ENCODE measurements around the gene PITPNM3.

Gene PITPNM3

DNA sequence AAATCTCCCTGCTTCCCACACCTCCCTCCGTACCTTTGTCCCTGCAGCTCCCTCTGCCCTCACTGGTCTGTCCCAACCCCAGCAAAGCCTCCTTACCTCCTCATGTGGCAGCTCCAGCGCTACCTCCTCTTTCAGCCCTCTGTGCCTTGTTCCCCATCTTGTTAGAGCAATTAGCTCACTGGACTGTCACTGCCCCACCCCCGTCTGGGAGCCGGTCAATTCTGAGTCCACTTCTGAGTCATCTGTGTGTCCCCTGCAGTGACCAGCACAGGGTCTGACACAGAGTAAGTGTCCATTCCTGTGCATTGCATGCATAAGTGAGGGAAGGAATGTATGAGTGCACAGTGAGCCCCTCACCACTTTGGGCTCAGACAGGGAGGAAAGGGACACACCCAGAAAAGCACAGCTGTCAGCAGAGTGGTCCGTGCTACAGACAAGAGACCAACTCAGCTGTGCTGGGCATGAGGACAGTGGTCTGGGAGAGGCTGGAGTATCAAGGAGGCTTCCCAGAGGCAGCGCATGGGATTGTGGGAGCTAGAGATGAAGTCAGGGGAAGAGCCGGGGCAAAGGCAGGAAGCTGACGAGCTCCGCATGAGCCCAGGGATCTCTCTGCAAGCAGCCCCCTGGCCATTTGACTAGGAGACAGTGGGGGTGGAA is 45.9 kb downstream of the PITPNM3 start:
- H3K27ac Mint-ChIP-seq = no peak overlapping the region
- H3K9me3 Mint-ChIP-seq = no peaks in the 10 kb centered on the region
- H3K4me1 Mint-ChIP-seq (ENCODE audit: low read depth) = no peaks in the 10 kb centered on the region

DNA sequence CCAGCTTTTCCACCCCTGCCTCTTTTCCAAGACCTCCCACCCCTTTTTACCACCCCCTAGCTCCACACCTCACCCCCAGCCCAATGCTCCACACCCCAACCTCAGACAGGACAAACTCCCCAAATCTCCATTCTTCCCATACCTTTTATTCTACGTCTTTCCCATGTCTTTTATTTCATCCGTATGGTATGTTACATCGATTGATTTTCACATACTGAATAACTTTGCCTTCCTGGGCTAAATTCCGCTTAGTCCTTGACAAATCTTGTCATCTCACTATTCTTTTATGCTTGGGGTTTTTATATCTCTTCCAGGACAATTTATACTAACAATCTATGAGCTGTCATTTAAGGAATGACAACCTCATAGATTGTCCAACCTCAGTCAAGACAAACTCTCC is 46.4 kb downstream of the PITPNM3 start:
- Mint-ChIP-seq H3K36me3 (ENCODE audit: low read depth) (no peaks in the 10 kb centered on the region), H3K27ac (no peak overlapping the region), H3K4me1 (ENCODE audit: low read depth) (no peaks in the 10 kb centered on the region)

More for the DNA sequence above, 45.9 kb downstream of the PITPNM3 start:
- no peaks in the 10 kb centered on the region for H3K36me3 Mint-ChIP-seq (ENCODE audit: low read depth)
- no peak overlapping the region for H3K4me3 Mint-ChIP-seq
- H3K27me3 Mint-ChIP-seq (ENCODE audit: low read depth) = peaks cover 16% of the 10 kb centered on the region

DNA sequence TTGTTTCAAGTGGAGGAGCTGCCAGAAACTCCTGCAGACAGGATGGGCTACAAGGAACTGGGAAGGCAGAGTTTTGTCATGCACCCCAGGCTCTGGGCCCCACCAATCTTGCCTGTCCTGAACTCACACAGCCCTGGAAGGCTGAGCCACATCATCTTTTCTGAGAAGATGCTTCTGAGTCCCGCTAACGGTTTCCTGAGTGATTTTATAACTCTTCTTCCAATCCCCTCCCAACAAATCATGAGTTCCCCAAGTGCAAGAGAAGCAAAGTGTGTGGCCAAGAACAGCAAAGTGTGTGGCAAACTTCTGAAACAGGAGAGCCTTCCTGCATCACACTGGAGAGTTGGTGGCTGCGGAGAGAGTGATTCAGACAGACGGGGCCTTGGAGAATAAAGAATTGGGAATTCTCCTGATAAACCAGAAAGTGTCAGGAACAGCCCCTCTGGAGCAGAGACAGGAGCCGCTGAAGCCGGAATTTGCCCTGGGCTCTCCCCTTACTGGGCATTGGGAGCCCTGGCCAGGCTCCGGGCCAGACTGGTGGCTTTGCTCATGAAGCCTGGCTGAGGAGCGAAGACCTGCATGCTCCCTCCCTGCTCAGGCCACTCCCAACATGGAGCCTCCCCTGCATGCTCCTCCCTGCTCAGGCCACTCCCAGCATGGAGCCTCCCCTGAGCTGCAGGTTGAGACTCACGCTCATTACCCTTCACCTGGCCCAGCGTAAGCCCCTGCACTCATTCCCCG is 47.2 kb downstream of the PITPNM3 start:
- Mint-ChIP-seq H3K4me1 (ENCODE audit: low read depth) (no peaks in the 10 kb centered on the region), H3K9me3 (no peaks in the 10 kb centered on the region), H3K36me3 (ENCODE audit: low read depth) (no peaks in the 10 kb centered on the region), H3K4me3 (no peak overlapping the region), H3K27me3 (ENCODE audit: low read depth) (peaks cover 13% of the 10 kb centered on the region), H3K27ac (no peak overlapping the region)

More for the DNA sequence above, 46.4 kb downstream of the PITPNM3 start:
- no peaks in the 10 kb centered on the region for H3K9me3 Mint-ChIP-seq
- H3K27me3 Mint-ChIP-seq (ENCODE audit: low read depth) = peaks cover 16% of the 10 kb centered on the region
- H3K4me3 Mint-ChIP-seq = no peak overlapping the region

DNA sequence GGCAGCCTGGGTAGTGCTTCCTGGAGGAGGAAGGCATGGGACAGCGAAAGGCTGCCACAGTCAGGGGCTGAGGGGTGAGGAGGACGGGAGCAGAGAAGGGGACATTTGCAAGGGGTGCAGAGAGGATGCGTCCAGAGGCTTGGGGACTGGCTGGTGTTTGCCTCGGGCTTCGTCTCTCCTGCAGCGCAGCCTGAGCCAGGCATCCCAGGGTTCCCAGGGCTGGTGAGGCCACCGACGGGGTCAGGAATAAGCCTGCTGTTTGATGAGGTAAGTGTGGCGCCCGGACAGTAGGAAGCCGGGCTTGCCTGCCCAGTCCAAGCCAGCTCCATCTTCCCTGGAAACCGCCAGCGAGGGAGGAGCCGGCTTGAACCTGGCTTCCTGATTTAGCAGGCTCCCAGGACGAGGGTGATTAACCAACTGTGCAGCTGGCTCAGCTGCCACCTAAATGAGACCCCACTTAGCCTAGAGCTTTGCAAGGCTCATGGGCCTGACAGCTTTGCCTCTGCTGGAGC is 47.8 kb downstream of the PITPNM3 start:
- H3K27me3 Mint-ChIP-seq (ENCODE audit: low read depth) = peaks cover 11% of the 10 kb centered on the region
- H3K4me3 Mint-ChIP-seq = no peak overlapping the region
- no peaks in the 10 kb centered on the region for H3K4me1 Mint-ChIP-seq (ENCODE audit: low read depth)
- H3K27ac Mint-ChIP-seq = no peak overlapping the region
- no peaks in the 10 kb centered on the region for H3K36me3 Mint-ChIP-seq (ENCODE audit: low read depth)
- no peaks in the 10 kb centered on the region for H3K9me3 Mint-ChIP-seq

DNA sequence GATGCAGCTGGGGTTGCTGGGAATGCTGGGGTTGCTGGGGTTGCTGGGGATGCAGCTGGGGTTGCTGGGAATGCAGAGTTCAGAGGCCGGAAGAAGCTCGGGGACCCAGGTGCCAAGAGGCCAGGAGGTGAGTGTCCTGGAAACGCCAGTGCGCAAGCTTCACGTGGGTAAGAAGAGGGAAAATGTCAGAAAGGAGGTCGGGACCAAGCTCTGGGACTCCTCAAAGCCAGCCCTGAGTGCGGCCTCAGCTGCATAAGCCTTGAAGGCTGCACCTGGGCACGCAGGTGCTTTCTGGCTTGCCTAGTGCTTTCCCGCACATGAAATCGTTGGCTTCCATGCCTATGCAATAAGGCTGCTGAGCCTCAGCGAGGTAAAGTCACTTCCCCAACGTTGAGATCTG is 48.3 kb downstream of the PITPNM3 start:
- Mint-ChIP-seq H3K9me3 (no peaks in the 10 kb centered on the region), H3K36me3 (ENCODE audit: low read depth) (no peaks in the 10 kb centered on the region), H3K4me1 (ENCODE audit: low read depth) (no peaks in the 10 kb centered on the region), H3K27me3 (ENCODE audit: low read depth) (peaks cover 5% of the 10 kb centered on the region), H3K4me3 (no peak overlapping the region), H3K27ac (no peak overlapping the region)

DNA sequence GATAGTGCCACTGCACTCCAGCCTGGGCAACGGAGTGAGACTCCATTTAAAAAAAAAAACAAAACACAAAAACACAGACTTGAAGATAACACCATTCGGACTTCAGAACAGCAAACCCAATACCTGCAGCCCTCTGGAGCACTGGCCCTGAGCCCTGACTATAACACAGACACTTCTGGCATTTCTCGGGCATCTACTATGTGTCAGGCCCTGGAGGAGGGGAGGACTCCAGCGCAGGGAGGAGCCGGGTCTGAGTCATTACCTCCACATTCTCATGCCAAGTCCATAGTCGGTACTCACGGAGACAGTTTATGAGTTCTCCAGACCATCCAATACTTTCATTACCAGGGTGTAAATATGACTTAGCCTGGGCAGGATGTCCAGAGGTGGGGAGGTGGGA is 48.8 kb downstream of the PITPNM3 start:
- H3K9me3 Mint-ChIP-seq = no peaks in the 10 kb centered on the region
- no peak overlapping the region for H3K27ac Mint-ChIP-seq
- H3K36me3 Mint-ChIP-seq (ENCODE audit: low read depth) = no peaks in the 10 kb centered on the region
- peaks cover under 1% of the 10 kb centered on the region for H3K27me3 Mint-ChIP-seq (ENCODE audit: low read depth)
- H3K4me3 Mint-ChIP-seq = no peak overlapping the region
- no peaks in the 10 kb centered on the region for H3K4me1 Mint-ChIP-seq (ENCODE audit: low read depth)

DNA sequence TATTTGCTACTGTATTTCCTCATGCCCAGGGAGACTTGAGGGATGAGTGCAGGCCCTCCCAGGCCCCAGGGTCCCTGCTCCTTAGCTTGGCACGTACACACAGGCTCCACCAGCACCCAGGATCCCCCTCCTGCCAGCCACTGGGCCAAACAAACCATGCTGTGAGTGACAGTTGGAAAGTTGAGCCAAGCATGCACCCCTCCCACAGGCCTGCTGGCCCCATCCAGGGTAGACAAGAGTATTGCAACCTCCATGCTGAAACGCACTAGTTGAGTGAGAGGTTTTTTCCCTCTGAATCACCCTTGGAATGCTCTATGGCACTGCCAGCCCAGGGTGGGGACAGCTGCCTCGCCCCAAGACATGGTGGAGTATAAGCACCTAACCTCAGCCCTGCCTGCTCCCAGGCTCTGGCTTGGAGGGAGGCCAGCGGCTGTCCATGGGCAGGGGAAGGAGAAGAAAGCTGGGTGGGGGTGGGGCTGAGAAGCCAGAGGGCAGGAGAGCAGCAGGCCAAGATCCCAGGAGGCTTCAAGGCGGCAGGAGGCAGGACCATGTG is 49.6 kb downstream of the PITPNM3 start:
- Mint-ChIP-seq H3K36me3 (ENCODE audit: low read depth) (no peaks in the 10 kb centered on the region), H3K4me1 (ENCODE audit: low read depth) (no peaks in the 10 kb centered on the region), H3K9me3 (no peaks in the 10 kb centered on the region), H3K27me3 (ENCODE audit: low read depth) (no peaks in the 10 kb centered on the region), H3K27ac (no peak overlapping the region), H3K4me3 (no peak overlapping the region)

DNA sequence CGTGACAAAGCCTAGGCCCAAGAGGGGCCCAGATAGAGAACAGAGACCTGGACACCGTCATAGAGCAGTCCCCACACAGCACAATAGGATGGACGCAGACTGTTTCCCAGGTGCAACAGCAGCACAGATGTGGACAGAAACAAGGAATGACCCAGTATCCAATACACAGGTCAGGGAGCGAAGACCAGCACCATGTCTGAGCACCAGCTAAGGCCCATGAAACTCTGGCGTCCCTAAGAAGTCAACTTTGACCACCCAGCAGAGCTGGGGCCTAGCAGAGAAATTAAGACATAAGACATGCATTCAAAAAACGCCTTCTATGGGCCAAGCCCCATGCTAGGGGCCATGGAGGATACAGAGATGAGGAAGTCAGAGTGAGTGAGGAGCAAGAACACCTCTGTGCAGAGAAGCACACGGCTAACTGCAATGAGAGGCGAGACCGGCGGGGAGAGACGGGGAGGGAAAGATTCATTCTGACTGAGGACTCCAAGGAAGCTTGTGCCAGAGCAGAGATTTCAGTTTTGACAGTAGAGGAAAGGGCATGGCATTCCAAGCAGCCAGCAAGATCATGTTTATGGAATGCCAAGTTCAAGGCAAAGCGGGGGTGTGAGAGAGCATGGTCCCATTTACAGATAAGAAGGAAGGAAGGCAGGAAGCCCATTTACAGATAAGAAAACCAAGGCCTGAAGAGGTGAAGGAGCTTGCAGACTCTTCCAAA is 50.8 kb downstream of the PITPNM3 start:
- Mint-ChIP-seq H3K4me1 (ENCODE audit: low read depth) (no peaks in the 10 kb centered on the region), H3K4me3 (no peak overlapping the region), H3K36me3 (ENCODE audit: low read depth) (no peaks in the 10 kb centered on the region), H3K27ac (no peak overlapping the region), H3K27me3 (ENCODE audit: low read depth) (no peaks in the 10 kb centered on the region), H3K9me3 (no peaks in the 10 kb centered on the region)

DNA sequence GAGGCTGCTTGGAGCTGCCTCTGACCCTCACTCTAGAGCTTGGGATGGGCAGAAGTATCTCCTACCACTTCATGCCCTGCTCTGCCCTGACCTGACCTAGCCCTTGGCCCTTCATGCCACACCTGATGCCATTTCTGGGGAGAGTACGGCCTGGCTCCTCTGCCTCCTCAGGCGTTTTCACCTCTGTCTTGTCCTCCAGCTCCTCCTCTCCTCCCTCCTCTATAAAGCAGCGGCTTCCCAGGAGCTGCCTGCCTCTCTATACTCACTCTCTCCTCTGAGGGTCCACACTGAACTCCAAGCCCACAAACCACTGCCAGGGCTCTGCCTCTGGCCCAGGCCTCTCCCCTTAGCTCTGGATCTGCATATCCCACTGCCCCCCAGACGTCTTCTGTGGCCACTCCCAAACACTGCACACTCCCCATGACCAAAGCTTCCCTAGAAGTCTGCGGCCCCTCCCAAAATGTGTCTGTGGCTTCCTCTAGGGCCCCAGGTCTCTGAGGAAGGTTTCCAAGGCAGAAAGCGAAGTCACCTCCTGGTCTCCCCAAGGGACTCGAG is 52.6 kb downstream of the PITPNM3 start:
- no peak overlapping the region for H3K4me3 Mint-ChIP-seq
- H3K27ac Mint-ChIP-seq = no peak overlapping the region
- H3K4me1 Mint-ChIP-seq (ENCODE audit: low read depth) = no peaks in the 10 kb centered on the region
- no peaks in the 10 kb centered on the region for H3K36me3 Mint-ChIP-seq (ENCODE audit: low read depth)
- H3K27me3 Mint-ChIP-seq (ENCODE audit: low read depth) = no peaks in the 10 kb centered on the region
- no peaks in the 10 kb centered on the region for H3K9me3 Mint-ChIP-seq

DNA sequence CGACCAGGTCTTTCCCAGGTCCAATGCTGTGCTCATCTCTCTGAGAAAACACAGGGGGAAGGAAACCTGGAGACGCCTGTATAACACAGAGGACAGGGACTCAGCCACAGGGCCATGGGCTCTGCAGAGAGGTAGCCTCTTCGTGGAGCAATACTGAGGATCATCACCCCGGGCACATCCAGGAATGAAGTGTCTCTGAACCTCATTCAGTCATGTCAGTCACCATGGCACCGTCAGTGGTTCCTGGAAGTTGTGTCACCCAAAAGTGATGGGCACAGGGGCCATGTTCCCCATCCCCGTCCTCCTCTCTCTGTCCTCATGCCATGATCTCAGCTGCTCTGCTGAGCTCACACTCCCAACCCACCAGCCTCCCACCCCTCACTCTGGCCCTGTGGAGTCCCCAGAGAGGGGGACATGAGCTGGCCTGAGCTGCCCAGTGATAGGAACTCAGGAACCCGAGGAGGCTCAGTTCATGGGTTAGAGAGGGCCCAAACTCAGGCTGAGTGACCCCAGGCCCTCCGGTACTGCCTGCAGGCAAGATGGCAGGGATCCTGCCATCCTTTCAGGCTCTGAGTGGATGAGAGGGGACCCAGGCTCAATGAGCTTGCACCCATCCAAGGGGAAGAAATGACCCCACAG is 53.4 kb downstream of the PITPNM3 start:
- H3K36me3 Mint-ChIP-seq (ENCODE audit: low read depth) = no peaks in the 10 kb centered on the region
- no peak overlapping the region for H3K27ac Mint-ChIP-seq
- H3K4me1 Mint-ChIP-seq (ENCODE audit: low read depth) = no peaks in the 10 kb centered on the region
- no peak overlapping the region for H3K4me3 Mint-ChIP-seq
- no peaks in the 10 kb centered on the region for H3K9me3 Mint-ChIP-seq
- H3K27me3 Mint-ChIP-seq (ENCODE audit: low read depth) = no peaks in the 10 kb centered on the region

DNA sequence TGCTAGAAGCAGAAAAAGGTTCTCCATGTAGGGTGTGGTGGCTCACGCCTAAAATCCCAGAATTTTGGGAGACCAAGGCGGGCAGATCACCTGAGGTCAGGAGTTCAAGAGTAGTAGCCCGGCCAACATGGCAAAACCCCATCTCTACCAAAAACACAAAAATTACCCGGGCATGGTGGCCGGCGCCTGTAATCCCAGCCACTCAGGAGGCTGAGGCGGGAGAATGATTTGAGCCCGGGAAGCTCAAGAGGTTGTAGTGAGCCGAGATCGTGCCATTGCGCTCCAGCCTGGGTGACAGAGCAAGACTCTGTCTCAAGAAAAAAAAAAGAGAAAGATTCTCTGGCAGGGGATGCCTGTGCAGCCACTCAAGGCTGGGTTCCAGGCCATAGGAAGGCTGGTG is 54.2 kb downstream of the PITPNM3 start:
- H3K36me3 Mint-ChIP-seq (ENCODE audit: low read depth) = no peaks in the 10 kb centered on the region
- no peaks in the 10 kb centered on the region for H3K9me3 Mint-ChIP-seq
- H3K4me1 Mint-ChIP-seq (ENCODE audit: low read depth) = no peaks in the 10 kb centered on the region
- H3K4me3 Mint-ChIP-seq = no peak overlapping the region
- H3K27me3 Mint-ChIP-seq (ENCODE audit: low read depth) = no peaks in the 10 kb centered on the region
- no peak overlapping the region for H3K27ac Mint-ChIP-seq

DNA sequence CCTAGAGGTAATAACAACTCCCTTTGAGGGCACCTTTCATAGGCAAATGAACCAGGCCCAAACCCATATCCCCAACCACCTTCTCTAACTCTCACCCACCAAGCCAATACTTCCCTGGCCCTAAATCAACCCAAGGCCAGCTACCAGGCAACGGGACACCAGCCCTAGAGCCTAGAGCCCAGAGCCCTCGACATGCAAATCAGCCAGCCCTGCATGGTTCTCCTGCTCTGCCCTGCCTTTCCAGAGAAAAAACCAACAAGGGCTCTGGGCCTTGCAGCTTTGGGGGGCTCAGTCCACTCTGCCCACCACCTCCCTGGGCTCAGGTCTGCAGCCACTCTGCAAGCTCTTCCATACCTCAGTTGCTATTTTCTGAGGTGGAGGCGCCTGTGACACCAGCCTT is 55.0 kb downstream of the PITPNM3 start:
- Mint-ChIP-seq H3K27ac (no peak overlapping the region), H3K9me3 (no peaks in the 10 kb centered on the region), H3K4me3 (no peak overlapping the region), H3K27me3 (ENCODE audit: low read depth) (peaks cover 5% of the 10 kb centered on the region), H3K4me1 (ENCODE audit: low read depth) (peaks cover 4% of the 10 kb centered on the region), H3K36me3 (ENCODE audit: low read depth) (no peaks in the 10 kb centered on the region)

DNA sequence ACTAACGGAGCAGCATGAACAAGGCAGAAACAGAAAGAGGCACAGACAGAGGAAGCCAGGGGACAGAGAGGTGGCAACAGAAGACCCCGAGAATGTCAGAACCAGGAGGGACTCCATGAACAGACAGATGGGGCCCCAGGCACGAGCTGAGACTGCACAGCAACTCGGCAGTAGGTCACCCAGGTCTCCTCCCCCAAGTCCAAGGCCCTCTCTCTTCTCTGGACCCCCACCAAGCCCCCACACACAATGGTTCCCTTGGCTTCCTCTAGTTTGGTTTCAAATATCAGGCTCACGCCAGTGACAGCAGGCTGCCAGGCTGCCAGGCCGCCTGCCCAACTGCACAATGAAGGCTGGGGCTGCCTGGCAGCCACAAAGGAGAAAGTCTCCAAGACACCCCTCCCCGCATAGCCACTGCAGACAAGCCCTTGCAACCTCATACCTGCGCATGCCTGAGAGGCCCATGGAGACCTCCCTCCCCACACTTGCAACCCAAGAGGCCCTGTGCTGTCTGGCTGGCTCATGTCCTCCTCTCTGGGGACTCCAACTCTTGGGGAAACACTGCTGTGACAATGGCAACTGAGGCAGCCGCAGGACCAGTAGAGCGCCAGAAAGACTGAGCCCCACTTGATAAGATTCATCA is 57.3 kb downstream of the PITPNM3 start:
- Mint-ChIP-seq H3K4me3 (no peak overlapping the region), H3K4me1 (ENCODE audit: low read depth) (peaks cover 14% of the 10 kb centered on the region), H3K36me3 (ENCODE audit: low read depth) (no peaks in the 10 kb centered on the region), H3K27me3 (ENCODE audit: low read depth) (peaks cover 10% of the 10 kb centered on the region), H3K9me3 (no peaks in the 10 kb centered on the region), H3K27ac (no peak overlapping the region)

DNA sequence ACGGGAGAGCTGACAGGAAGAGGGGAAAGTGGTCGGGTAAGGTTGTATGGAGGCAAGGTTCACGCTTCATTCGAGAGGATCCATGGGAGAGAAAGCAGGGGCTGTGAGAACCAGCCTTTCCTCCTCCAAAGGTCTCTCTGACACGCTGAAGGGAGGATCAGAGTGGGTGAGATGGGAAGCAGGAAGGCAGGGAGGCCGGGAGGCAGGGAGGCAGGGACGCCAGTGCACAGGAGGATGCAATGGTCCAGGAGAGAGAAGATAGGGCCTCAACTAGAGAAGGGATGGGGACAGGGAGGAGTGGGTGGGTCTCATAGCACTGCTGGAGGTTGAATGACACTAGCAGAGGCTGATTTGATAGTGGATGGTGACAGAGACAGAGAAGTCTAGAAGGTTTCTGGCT is 58.0 kb downstream of the PITPNM3 start:
- H3K27ac Mint-ChIP-seq = no peak overlapping the region
- peaks cover 10% of the 10 kb centered on the region for H3K27me3 Mint-ChIP-seq (ENCODE audit: low read depth)
- no peaks in the 10 kb centered on the region for H3K9me3 Mint-ChIP-seq
- peaks cover 14% of the 10 kb centered on the region for H3K4me1 Mint-ChIP-seq (ENCODE audit: low read depth)
- no peak overlapping the region for H3K4me3 Mint-ChIP-seq
- H3K36me3 Mint-ChIP-seq (ENCODE audit: low read depth) = no peaks in the 10 kb centered on the region

Data from T-helper 1 cell treated with Interleukin-12 subunit alpha and Interleukin-12 subunit beta and Interleukin-4 antibody, amounts not matched to agents 30 μg/mL and 1 μg/mL, for 36 hours (primary cell).